Measurements from ENCODE around the gene COMMD2.

GRCh38 chr3:149723781-149724180 lies 28.5 kb downstream of the COMMD2 start:
- no peak for TF ChIP-seq POLR2A (IDR thresholded peaks at IDR 0.05; ENCODE audit: low read depth, low read length)
- TF ChIP-seq CTCF (conservative IDR thresholded peaks at IDR 0.05; ENCODE audit: low read depth, low read length): no peak
- no peak for TF ChIP-seq USF2 (IDR thresholded peaks at IDR 0.05; ENCODE audit: low read depth, low read length)
- TF ChIP-seq RAD21 (IDR thresholded peaks at IDR 0.05; ENCODE audit: low read length): no peak
- no peak for TF ChIP-seq NFE2L2 (IDR thresholded peaks at IDR 0.05; ENCODE audit: low read depth, low read length)
- no peak for TF ChIP-seq SMC3 (IDR thresholded peaks at IDR 0.05; ENCODE audit: low read depth, low read length)
- no peak for TF ChIP-seq MXI1 (IDR thresholded peaks at IDR 0.05; ENCODE audit: borderline replicate concordance, low read depth, low read length)
- TF ChIP-seq CEBPB (IDR thresholded peaks at IDR 0.05; ENCODE audit: low read depth, low read length): no peak
- TF ChIP-seq RCOR1 (IDR thresholded peaks at IDR 0.05; ENCODE audit: insufficient replicate concordance, low read length): no peak
- TF ChIP-seq FOS (IDR thresholded peaks at IDR 0.05; ENCODE audit: low read depth, low read length): no peak
- no peak for TF ChIP-seq MAFK (IDR thresholded peaks at IDR 0.05; ENCODE audit: low read depth, low read length)
- TF ChIP-seq BHLHE40 (IDR thresholded peaks at IDR 0.05; ENCODE audit: low read depth, low read length): no peak
- TF ChIP-seq ELK1 (IDR thresholded peaks at IDR 0.05; ENCODE audit: borderline replicate concordance, low read depth, low read length): no peak
- TF ChIP-seq MAZ (IDR thresholded peaks at IDR 0.05; ENCODE audit: borderline replicate concordance, low read depth, low read length): no peak

Measured in IMR-90 (cell line).